ENCODE data around the gene UTP15.

The UTP15 gene

DNA sequence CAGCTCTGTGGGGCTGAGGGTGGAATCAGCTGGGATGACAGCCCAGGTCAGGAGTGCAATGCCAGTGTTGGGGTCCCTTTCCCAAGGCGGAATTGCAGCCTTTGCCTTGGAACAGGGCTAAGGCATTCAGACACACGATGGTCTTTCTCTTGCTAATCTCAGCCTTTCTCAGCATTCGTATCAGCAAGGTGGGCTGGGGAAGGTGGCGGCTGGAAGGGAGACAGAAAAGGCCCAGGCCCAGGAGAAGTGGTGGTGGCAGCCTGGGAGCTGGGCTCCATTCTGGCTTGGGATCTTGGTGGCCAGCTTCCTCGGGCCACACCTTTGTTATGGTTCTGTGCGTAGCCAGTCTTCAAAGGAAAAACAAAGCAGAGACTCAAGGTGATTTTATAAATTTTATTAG is 59.3 kb downstream of the UTP15 start:
- no peak for ATAC-seq

DNA sequence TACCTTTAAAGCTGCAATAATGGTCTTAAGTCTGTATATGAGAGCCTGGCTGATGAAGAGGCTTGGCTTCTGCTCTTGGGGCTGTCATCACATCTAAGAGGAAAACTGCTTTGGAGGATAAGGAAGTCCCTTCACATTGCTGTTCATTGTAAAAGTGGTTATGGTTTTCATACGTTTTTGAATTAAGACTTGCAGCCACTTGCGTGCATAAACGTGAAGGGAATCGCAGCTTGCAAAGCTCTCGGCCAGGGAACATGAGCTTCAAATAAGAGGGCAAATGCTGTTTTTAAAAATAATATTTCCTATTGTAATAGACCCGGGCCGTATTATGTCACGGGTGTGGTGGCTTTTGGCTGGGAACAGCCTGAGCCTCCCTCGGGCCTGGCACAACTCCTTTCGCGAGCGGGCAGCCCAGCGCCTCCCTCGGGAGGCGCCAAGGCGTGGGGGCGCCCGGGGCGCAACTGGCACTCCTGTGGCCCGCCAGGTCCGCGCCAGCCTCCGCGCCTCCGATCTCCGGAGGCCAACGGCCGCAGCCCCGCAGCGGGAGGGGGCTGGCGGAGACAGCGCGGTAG is 59.9 kb downstream of the UTP15 start:
- ATAC-seq: no peak

DNA sequence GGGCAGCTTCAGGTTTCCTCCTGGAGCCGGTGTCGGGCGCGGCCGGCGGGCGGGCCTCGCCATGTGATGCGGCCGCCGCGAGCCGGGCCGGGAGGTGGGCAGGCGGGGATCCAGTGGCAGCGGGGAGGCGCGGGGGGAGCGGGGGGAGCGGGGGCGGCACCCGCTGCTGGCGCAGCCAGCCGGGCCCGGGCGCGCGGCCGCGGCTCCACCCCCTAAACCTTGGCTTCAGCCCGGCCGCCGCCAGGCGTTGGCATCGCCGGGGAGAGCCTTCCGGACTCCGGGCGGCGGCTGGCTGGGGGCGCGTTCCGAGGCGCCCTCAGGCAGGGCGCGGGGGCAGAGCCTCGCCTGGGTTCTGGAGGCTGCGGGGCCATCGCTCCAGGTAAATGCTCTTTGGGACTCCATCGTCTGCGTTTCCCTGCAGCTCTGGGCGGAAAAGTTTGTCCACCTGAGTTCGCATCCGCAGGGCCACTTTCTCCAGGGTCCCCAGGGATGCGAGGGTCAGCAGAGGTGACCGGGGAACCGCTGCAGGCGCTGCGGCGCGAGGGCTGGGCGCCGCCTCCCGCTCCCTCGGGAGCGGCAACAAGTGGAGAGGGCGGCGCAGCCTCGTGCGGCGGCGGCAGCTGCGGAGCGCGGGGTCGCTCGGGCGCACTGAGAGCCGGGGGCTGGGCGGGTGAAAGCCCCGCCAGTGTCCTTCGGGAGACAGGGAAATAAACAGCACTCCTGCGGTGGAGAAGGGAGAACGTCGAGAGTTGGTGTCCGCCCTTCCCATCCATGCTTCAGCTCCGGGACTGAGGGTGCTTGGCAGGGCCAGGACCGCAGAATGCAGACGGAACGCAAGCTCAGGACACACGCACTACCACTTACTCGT is 60.6 kb downstream of the UTP15 start, which contains the start of gene ARHGEF28:
Gene ARHGEF28 (plus strand): TSS at position 253 of the 868 bp plus-strand sequence. CDS start 58,656 bp downstream, outside the sequence.
- ATAC-seq: peak; percentile 28 to 55

- ATAC-seq: no peak
These were observed 61.3 kb downstream of the UTP15 start for GRCh38 chr5:73626814-73627313.

DNA sequence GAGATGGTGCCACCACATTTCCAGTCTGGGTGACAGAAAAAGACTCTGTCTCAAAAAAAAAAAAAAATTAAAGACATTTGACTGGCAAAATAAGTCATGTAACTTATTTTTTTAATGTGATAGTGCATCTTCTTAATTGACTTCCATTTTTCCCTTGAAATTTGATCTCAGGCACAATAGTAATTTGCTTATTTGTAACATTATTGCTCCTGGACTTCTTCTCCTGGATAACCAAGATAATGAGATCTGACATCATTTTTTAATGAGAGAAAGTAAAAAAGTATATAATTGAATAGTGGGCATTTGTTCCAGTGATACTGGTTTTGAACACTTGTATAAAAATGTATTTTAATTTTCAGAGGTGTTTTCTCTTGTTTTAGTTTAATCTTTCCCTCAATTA is 63.9 kb downstream of the UTP15 start:
- no peak for ATAC-seq

- ATAC-seq: no peak
These were observed 65.2 kb downstream of the UTP15 start for GRCh38 chr5:73630765-73631164.

- ATAC-seq: no peak
These were observed 66.0 kb downstream of the UTP15 start for GRCh38 chr5:73631500-73631899.

Measured in activated CD4-positive, CD25-positive, alpha-beta regulatory T cell treated with anti-CD3 and anti-CD28 coated beads, Interleukin-2, amount 50 U/mL, for 24 hours (primary cell).